ENCODE measurements around the gene APOBEC3G. TPM values are rescaled to one million over a fixed set of nuclear protein-coding genes. Genes with fewer than 3 reads are reported as not detected.
"Not testable (repeated sequence)": the region's sequence is repeated elsewhere in the genome, so short reads cannot be mapped to it uniquely, and the experiment has no call there.

The APOBEC3G gene
- total and polyA plus RNA-seq, 2 of the 4 experiments (the other 2 are of a cell fraction) = 5.3 to 7.0 TPM

- H2AK9ac ChIP-seq (replicated peaks; ENCODE audit: low read depth, low read length, poor library complexity) = no peak overlapping the region
- dilution Hi-C loops (cut with HindIII; ENCODE audit: low sequenced_read_pairs, unreplicated experiment) = no loop called here
- in situ Hi-C loops (cut with MboI; ENCODE audit: low sequenced_read_pairs) = no loop called here
Observed at GRCh38 chr22:39039306-39040126, 37.6 kb upstream of the APOBEC3G start.

DNA sequence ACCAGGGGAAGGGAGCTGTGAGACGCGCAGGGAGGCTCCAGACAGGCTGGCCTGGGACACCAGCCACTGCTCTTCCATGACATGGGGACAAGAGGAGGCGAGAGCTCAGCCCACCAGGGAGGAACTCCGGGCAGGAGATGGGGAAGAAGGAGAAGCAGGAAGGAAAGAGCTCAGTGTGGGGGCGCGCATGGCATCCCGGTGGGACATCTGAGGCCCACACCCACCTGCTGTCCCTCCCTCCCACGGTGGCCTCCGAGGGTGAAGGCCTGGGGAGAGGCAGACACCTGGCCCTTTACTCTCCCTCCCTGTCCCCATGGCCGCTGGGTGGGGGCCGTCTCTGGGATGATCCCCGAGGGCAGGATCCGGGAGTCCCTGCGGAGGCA, 36.9 kb upstream of the APOBEC3G start:
- H2AK9ac ChIP-seq (replicated peaks; ENCODE audit: low read depth, low read length, poor library complexity); H3K9me1 ChIP-seq (ENCODE audit: insufficient read depth, low read length); H2BK5ac ChIP-seq (ENCODE audit: low read depth, low read length, poor library complexity, severe bottlenecking); H3K4me1 ChIP-seq (ENCODE audit: control insufficient read depth, insufficient read depth, low read length); in situ Hi-C loops (cut with MboI; ENCODE audit: low sequenced_read_pairs); ATAC-seq (ENCODE audit: low read depth); H3K23ac ChIP-seq (ENCODE audit: low read depth, low read length); H3K36me3 ChIP-seq (ENCODE audit: control insufficient read depth, insufficient read depth, low read length); H3K18ac ChIP-seq (ENCODE audit: low read depth, low read length); H3K9me3 ChIP-seq (ENCODE audit: control insufficient read depth, insufficient read depth, low read length); DNase-seq; H3K9ac ChIP-seq (ENCODE audit: low read depth, low read length); H4K20me1 ChIP-seq (ENCODE audit: insufficient read depth, low read length); H2BK20ac ChIP-seq (ENCODE audit: low read depth, low read length); CTCF ChIA-PET; H2BK15ac ChIP-seq (ENCODE audit: low read depth, low read length); dilution Hi-C loops (cut with HindIII; ENCODE audit: low sequenced_read_pairs, unreplicated experiment); H3K56ac ChIP-seq (ENCODE audit: extremely low read depth, insufficient read depth, low read length); H2BK120ac ChIP-seq (ENCODE audit: low read depth, low read length); H3K14ac ChIP-seq (replicated peaks; ENCODE audit: low read depth, low read length); H2AK5ac ChIP-seq (ENCODE audit: low read depth, low read length); H3K27me3 ChIP-seq (ENCODE audit: control insufficient read depth, insufficient read depth, low read length); H4K91ac ChIP-seq (ENCODE audit: insufficient read depth, low read depth, low read length); POLR2A ChIA-PET (ENCODE audit: unreplicated experiment); intact Hi-C loops (cut with micrococcal nuclease); BruUV-seq (replicated peaks): not testable (repeated sequence)
- H2AFZ ChIP-seq (replicated peaks; ENCODE audit: low read length, poor library complexity) = peak overlapping the region; percentile 61
- peak overlapping the region; percentile 30; the same call in 1 of the 2 replicates for H3K27ac ChIP-seq (ENCODE audit: insufficient read depth, low read length)
- H3K4me3 ChIP-seq (ENCODE audit: insufficient read depth, low read depth, low read length) = peak overlapping the region; percentile 78
- peak overlapping the region; percentile 72 for H3K4me2 ChIP-seq (ENCODE audit: low read depth, low read length)
- WGBS, 2 experiments (ENCODE audit: extremely low coverage in 2 of 2, insufficient read length in 1 of 2) = 100% methylated on average over 2 of the region's 14 CpGs; no CpG with 5 or more reads in 1 of the 2 experiments
- peak overlapping the region; percentile 54 to 92; a peak in 3 of 4 replicates for H4K8ac ChIP-seq (ENCODE audit: low read depth in 2 of 2, low read length in 2 of 2)
- peak overlapping the region; percentile 42; the same call in 1 of the 2 replicates for H3K4ac ChIP-seq (ENCODE audit: low read depth, low read length)
- peaks cover 15 to 16% of the 10 kb centered on the region in 2 experiments for H3K79me1 ChIP-seq (ENCODE audit: low read depth in 1 of 2, low read length in 2 of 2)
- H4K5ac ChIP-seq (ENCODE audit: low read depth, low read length) = peak overlapping the region; percentile 67

More at GRCh38 chr22:39039306-39040126, 37.6 kb upstream of the APOBEC3G start:
- H3K9ac ChIP-seq (ENCODE audit: low read depth, low read length) = no peak overlapping the region
- BruUV-seq (replicated peaks) = no TSS peak
- no peak overlapping the region for H3K14ac ChIP-seq (replicated peaks; ENCODE audit: low read depth, low read length)
- DNase-seq (no peak), ATAC-seq (ENCODE audit: low read depth) (no peak)
- no peak overlapping the region for H2AFZ ChIP-seq (replicated peaks; ENCODE audit: low read length, poor library complexity)
- no peak overlapping the region for H2BK20ac ChIP-seq (ENCODE audit: low read depth, low read length)
- peaks cover 15 to 16% of the 10 kb centered on the region in 2 experiments for H3K79me1 ChIP-seq (ENCODE audit: low read depth in 1 of 2, low read length in 2 of 2)
- H3K27ac ChIP-seq (ENCODE audit: insufficient read depth, low read length) = no peak overlapping the region
- no peak overlapping the region for H3K4me2 ChIP-seq (ENCODE audit: low read depth, low read length)
- H4K5ac ChIP-seq (ENCODE audit: low read depth, low read length) = no peak overlapping the region; the same call in 1 of the 2 replicates
- CTCF ChIA-PET = no interaction called here
- H3K18ac ChIP-seq (ENCODE audit: low read depth, low read length) = no peak overlapping the region
- H3K56ac ChIP-seq (ENCODE audit: extremely low read depth, insufficient read depth, low read length) = no peak overlapping the region
- H3K9me3 ChIP-seq (ENCODE audit: control insufficient read depth, insufficient read depth, low read length) = no peaks in the 10 kb centered on the region
- peak overlapping the region; percentile 42; the same call in 1 of the 2 replicates for H3K4ac ChIP-seq (ENCODE audit: low read depth, low read length)
- POLR2A ChIA-PET (ENCODE audit: unreplicated experiment) = no interaction called here
- H3K23ac ChIP-seq (ENCODE audit: low read depth, low read length) = no peak overlapping the region
- peak overlapping the region; percentile 54 to 92; a peak in 2 of 4 replicates for H4K8ac ChIP-seq (ENCODE audit: low read depth in 2 of 2, low read length in 2 of 2)
- H2BK120ac ChIP-seq (ENCODE audit: low read depth, low read length) = no peak overlapping the region
- H2BK15ac ChIP-seq (ENCODE audit: low read depth, low read length) = no peak overlapping the region
- H3K4me1 ChIP-seq (ENCODE audit: control insufficient read depth, insufficient read depth, low read length) = peaks cover 3% of the 10 kb centered on the region; the same call in 1 of the 2 replicates
- no peak overlapping the region for H4K91ac ChIP-seq (ENCODE audit: insufficient read depth, low read depth, low read length)
- no peaks in the 10 kb centered on the region for H4K20me1 ChIP-seq (ENCODE audit: insufficient read depth, low read length)
- H3K36me3 ChIP-seq (ENCODE audit: control insufficient read depth, insufficient read depth, low read length) = peaks cover 8% of the 10 kb centered on the region
- intact Hi-C loops (cut with micrococcal nuclease) = no loop called here
- WGBS, 2 experiments (ENCODE audit: extremely low coverage in 2 of 2, insufficient read length in 1 of 2) = 90% methylated on average over 9 of the region's 19 CpGs; no CpG with 5 or more reads in 1 of the 2 experiments
- peaks cover 4% of the 10 kb centered on the region for H3K9me1 ChIP-seq (ENCODE audit: insufficient read depth, low read length)
- TF ChIP-seq CHD1 (IDR thresholded peaks at IDR 0.05; ENCODE audit: low read depth, low read length) (no peak), RCOR1 (IDR thresholded peaks at IDR 0.05; ENCODE audit: insufficient replicate concordance, low read length) (no peak), RFX5 (IDR thresholded peaks at IDR 0.05; ENCODE audit: low read depth, low read length) (no peak), FOS (IDR thresholded peaks at IDR 0.05; ENCODE audit: low read depth, low read length) (no peak), RAD21 (IDR thresholded peaks at IDR 0.05; ENCODE audit: low read length) (no peak), MXI1 (IDR thresholded peaks at IDR 0.05; ENCODE audit: borderline replicate concordance, low read depth, low read length) (no peak), CEBPB (IDR thresholded peaks at IDR 0.05; ENCODE audit: low read depth, low read length) (no peak)
- TF ChIP-seq, protein P1, sequence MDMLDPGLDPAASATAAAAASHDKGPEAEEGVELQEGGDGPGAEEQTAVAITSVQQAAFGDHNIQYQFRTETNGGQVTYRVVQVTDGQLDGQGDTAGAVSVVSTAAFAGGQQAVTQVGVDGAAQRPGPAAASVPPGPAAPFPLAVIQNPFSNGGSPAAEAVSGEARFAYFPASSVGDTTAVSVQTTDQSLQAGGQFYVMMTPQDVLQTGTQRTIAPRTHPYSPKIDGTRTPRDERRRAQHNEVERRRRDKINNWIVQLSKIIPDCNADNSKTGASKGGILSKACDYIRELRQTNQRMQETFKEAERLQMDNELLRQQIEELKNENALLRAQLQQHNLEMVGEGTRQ (IDR thresholded peaks at IDR 0.05; ENCODE audit: low read depth, low read length) = no peak
- H3K27me3 ChIP-seq (ENCODE audit: control insufficient read depth, insufficient read depth, low read length) = no peaks in the 10 kb centered on the region
- no peak overlapping the region for H2BK5ac ChIP-seq (ENCODE audit: low read depth, low read length, poor library complexity, severe bottlenecking)
- no peak overlapping the region; the same call in 1 of the 2 replicates for H2AK5ac ChIP-seq (ENCODE audit: low read depth, low read length)
- H3K4me3 ChIP-seq (ENCODE audit: insufficient read depth, low read depth, low read length) = no peak overlapping the region
